HL-60/S4 treated with phorbol 12-myristate 13-acetate at 8.2 ng/mL for 4 days and 3 days (cell line): ENCODE data around the gene TTLL10.
"Not testable (repeated sequence)": the region's sequence is repeated elsewhere in the genome, so short reads cannot be mapped to it uniquely, and the experiment has no call there.

ENCODE experiments used
- in situ Hi-C: fragments of 300-500 bp; cut with MboI; formaldehyde crosslinking; loops from 2 replicates; pipeline ENCODE4 v1.15.0; 2022; ENCODE audit warnings: low sequenced_read_pairs

Gene TTLL10

DNA sequence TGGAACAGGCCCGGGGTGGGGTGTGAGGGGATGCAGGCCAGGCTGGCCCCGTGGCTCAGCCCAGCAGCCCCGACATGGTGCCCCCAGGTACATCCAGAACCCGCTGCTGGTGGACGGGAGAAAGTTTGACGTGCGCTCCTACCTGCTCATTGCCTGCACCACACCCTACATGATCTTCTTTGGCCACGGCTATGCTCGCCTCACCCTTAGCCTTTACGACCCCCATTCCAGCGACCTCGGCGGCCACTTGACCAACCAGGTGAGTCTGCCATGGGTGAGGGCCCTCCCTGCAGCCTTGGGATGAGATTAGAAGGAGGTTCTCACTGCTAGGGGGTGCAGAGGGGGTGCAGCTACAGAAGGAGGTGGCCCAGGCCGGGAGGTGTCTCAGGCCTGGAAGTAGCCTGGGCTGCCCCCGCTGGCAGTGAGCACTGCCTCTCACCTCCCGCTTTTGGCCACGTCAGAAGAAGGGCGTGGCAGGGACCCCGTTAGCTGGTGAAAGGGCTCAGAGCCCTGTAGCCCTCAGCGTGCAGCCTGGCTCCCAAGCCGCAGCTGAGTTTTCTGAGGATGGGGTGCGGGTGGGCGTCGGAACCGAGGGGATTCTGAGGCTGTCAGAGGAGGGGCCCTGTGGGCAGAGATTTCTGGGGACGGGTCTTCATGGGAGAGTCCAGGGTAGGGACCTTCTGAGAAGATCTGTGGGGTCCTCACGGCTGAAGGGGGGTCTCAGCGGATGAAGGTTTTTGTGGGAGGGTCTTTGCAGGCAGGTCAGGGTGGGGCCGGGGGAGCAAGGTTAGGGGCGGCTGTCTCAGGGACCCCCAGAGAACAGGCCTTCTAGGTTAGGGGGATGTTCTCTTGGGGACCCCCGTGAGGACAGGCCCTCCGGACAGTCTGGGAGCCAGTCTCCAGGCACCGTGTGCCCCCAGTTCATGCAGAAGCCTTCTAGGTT is 10.4 kb downstream of the TTLL10 start:
- in situ Hi-C loops, result no loop called here

DNA sequence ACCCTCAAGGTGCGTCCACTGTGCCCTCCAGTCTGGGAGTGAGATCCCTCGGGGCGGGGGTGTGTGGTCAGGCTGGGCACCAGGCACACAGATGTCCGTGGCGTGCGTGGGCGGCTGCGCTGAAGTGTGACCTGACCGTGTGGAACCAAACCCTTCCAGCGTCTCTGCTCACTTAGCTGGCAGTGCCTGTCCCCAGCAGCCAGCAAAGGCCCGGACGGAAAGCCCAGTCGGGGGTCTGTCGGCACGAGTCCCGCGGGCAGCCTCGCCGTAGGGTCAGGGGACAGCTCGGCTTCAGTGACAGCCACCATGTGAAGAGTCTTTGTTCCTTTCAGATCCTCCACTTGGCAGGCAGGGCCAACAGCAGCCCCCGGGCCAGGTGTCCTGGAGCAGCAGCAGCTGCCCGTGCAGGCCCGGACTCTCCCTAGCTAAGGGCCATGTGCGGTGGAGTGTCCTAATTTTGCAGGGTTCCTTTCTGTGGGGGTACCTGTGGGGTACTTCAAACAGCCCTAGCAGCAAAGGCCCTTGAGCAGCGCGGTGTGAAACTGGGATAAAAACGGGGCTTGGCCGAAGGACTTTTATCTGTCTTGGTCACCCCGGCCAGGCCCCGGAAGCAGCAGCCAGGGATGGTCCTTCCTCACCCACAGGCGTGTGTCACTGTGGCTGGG is 11.6 kb downstream of the TTLL10 start:
- in situ Hi-C loops, result no loop called here

DNA sequence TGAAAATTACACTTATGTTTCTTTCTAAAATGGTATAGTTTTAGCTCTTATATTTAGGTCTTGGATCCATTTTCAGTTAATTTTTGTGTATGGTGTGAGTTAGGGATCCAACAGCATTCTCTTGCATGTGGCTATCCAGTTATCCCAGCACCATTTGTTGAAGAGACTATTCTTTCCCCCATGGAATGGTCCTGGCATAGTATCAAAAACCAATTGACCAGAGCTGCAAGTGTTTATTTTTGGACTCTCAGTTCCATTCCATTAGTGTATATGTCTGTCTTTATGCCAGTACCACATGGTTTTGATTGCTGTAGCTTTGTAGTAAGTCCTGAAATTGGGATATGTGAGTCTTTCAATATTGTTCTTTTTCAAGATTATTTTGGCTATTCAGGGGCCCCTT is 14.3 kb downstream of the TTLL10 start:
- in situ Hi-C loops, result no loop called here

DNA sequence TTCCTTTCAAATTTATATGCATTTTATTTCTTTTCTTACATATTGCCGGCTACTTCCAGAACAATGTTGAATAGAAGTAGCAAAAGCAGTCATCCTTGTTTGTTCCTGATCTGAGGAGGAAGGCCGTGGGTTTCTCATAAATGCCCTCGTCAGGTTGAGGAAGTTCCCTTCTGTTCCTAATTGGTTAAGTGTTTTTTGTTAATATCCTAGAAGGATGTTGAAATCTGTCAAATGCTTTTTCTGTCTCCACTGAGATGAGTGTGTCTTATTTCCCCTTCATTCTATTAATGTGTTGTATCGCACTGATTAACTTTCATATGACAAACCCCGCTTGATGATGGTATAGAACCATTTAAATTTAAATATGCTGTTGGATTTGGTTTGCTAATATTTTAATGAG is 15.4 kb downstream of the TTLL10 start:
- in situ Hi-C loops, result no loop called here

DNA sequence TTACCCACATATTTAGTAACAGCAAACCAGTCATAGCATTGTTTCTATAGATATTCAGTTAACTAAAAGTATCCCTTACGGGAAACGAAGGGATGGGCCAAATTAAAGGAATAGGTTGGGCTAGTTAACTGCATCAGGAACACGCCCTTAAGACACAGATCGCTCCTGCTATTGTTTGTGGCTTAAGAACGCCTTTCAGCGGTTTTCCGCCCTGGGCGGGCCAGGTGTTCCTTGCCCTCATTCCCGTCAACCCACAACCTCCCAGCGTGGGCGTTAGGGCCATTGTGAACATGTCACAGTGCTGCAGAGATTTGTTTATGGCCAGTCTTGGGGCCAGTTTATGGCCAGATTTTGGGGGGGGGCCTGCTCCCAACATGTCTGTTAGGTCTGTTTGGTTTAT is 18.1 kb downstream of the TTLL10 start:
- in situ Hi-C loops, result no loop called here

DNA sequence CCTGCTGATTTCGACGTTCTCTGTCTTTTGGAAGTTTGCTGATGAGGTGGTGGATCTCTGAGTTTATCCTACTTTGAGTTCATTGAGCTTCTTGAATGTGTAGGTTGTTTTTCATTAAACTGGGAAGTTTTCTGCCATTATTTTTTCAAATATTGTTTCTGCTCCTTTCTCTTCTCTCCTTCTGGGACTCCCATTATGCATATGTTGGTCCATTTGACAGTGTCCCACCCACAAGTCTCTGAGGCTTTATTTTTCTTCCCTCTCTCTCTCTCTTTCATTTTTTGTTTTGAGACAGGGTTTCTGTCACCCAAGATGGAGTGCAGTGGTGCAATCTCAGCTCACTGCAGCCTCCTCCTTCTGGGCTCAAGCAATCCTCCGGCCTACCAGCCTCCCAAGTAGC is 21.0 kb downstream of the TTLL10 start:
- in situ Hi-C loops, result no loop called here

DNA sequence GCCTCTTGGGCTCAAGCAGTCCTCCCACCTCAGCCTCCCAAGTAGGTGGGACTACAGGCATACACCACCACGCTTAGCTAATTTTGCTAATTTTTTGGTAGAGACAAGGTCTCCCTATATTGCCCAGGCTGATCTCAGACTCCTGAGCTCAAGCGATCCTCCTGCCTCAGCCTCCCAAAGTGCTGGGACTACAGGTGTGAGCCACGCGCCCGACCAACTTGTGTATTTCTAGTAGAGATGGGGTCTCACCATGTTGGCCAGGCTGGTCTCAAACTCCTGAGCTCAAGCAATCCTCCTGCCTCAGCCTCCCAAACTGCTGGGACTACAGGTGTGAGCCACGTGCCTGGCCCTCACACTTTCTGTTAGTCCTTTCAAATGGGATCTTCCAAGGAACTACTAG is 22.0 kb downstream of the TTLL10 start:
- in situ Hi-C loops, result not testable (repeated sequence)

DNA sequence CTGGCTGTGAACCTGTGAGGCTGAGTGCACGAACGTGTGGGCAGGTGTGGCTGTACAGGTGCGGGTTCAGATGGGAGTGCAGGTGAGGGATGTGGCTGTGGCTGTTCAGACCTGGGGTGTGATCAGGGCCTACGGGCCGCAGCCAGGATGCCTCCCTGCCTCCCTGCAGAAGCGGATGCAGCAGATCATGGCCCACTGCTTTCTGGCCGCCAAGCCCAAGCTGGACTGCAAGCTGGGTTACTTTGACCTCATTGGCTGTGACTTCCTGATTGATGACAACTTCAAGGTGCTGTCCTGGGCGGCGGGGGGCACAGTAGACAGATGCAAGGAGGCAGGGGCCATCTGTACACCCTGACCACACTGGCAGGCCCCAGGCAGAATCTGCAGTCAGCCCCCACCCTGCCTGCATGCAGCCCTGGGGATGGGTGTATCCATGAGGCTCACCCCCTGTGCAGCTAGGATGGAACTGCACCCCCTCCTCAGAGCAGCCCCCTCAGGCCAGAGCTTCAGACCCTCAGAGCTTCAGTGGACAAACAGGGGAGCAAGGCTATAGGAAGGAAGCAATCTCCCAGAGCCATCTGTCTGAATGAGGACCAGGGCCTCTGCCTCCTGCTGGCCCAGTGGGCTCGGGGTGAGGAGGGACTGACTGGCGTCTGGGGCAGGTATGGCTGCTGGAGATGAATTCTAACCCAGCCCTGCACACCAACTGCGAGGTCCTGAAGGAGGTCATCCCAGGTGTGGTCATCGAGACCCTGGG is 22.9 kb downstream of the TTLL10 start:
- in situ Hi-C loops, result no loop called here

DNA sequence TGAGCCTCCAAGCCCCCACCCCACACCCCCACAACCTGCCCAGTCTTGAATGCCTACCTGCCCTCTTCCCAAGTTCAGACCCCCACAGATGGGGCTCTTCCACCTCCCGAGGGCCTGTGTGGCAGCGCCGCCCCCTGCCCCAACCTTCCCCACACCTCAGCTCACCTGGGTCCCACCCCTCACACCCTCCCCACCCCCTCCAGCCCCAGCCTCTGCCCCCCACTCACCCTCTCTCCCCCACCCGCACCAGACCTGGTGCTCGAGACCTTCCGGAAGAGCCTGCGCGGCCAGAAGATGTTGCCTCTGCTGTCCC is 23.5 kb downstream of the TTLL10 start:
- in situ Hi-C loops, result no loop called here

DNA sequence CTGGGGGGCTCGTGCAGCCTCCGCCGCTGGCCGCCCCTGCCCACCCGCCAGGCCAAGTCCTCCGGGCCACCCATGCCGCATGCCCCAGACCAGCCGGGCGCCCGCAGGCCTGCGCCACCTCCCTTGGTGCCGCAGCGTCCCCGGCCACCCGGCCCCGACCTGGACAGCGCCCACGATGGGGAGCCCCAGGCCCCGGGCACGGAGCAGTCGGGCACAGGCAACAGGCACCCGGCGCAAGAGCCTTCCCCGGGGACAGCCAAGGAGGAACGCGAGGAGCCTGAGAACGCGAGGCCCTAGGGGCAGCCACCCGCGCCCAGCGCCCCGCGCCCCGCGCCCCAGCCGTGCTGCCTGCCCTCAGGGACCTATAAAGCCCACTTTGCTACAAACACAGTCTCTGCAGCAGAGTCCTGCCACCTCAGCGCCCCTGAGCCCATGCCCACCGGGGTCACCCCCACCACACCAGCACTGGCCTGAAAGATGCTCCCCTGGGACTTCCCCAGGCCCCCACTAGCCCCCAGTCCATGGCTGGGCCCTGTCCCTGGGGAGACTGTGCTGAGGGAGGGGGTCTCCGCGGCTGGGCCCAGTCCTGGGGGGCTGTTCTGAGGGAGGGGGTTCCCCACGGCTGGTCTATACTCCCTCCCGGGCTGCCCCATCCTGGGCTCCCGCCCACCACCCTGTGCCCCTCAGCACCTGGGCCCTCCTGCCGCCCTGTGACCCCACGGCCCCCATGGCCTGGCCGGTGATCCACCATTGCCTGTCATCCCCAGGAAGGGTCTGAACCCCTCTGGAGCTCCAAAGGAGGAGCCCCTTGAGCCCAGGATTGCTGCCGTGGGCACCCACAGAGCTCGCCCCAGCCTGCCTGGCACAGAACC is 24.1 kb downstream of the TTLL10 start:
- in situ Hi-C loops, result no loop called here

DNA sequence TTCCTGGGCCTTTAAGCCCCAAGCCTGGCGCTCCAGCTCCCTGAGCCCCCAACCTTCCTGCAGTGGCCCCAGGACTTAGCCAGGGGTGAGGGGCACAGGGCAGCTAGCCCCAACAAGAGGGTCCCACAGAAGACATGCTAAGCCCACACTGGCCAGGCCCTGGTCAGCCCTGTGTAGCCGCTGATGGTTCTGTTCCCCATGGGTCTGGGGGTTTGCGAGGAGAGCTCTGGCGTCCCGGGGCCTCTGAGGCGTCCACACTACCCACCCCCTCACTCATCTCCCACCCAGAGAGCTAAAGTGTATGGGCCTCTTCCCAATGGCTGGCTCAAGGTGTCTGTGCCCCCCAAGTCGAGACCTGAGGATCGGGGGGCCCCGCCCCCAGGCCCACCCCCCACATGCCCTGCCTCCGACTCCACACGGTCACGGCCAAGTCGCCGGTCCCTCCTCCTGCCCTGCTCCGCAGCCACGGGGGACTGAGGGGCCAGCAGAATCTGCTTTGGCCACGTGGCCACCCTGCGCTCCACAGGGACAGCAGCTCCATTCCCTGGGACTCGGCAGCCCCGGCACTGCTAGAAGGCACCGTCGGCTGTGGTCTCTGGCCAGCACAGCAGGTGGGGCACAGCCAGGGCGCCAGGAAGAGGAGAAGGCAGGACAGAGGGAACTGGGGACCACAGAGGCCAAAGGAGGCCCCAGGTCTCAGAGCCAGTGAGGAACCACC is 24.9 kb downstream of the TTLL10 start:
- in situ Hi-C loops, result no loop called here

DNA sequence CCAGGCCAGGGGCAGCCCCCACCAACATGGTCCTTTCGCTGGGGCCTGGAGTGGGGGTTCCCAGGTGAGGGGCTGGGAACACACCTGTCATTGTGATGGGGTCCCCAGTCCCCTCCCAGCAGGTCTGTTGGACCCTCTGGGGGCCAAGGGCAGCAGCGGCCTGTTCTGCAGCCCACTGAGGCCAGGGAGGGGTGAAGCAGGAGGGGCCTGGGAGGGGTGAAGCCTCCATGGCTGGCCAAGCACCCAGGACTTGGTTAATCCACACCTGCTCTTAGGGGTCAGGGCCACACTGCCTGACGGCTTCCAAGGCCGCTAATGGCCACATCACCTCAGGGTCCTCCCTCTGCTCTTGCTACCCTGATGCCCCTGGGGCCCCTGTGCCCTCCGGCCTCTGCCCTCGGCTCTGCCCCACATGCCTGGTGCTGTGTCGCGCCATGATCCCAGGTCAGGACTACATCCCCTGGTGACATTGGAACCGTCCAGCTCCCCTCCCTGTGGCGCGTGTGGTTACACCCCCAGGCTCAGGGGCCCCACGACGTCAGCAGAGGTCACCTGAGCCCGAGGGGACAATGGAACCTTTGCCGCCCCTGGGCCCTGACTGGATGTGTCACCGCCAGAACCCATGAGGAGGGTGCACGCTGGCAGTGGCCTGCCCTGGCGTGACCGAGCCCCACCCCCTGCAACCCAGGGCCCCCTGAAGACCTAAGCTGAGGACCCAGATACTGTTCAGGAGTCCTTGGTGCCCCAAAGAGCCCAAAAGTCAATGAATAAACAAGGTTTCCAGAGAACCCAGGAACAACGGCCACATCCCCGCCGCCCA is 25.7 kb downstream of the TTLL10 start:
- in situ Hi-C loops, result no loop called here

DNA sequence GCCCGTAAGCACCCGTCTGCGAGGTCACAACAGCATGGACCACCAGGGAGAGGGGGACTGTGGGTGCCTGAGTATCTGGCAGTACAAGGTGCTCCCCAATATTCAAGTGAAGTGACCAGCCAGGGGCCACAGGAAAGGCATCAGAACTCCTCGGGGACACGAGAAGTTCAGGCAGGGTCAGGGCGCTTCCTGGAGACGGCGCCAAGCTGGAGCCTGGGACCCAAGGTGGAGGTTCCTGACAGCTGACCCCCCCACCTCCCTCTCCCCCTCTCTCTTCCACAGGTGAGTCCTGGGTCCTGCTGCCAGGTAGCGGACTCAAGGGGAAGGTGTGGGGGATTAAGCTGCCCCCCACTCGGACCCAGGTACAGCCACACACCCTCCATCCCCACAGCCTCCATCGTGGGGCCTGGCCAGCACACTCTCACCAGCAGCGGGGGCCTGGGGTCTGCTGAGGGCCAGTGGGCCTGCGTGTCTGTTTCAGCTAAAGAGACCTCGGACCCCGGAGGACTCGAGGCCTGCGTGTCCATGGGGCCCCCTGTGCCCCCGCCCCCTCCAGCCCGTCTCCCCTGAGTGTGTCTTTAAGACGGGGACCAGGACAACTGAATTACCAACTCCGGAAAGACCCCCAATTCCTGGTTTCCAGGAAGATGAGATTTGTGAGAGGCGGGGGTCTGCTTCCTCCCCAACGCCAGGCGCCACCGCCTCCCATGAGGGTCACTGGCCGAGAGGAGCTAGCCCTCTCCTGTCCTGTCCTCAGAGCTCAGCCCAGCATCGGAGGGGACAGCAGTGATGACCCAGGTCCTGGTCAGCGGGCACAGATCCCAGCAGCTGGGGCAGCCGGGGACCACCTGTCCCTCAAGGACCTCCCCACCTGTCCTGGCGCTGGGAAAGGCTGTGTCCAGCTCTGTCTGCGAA is 26.5 kb downstream of the TTLL10 start:
- in situ Hi-C loops, result no loop called here

DNA sequence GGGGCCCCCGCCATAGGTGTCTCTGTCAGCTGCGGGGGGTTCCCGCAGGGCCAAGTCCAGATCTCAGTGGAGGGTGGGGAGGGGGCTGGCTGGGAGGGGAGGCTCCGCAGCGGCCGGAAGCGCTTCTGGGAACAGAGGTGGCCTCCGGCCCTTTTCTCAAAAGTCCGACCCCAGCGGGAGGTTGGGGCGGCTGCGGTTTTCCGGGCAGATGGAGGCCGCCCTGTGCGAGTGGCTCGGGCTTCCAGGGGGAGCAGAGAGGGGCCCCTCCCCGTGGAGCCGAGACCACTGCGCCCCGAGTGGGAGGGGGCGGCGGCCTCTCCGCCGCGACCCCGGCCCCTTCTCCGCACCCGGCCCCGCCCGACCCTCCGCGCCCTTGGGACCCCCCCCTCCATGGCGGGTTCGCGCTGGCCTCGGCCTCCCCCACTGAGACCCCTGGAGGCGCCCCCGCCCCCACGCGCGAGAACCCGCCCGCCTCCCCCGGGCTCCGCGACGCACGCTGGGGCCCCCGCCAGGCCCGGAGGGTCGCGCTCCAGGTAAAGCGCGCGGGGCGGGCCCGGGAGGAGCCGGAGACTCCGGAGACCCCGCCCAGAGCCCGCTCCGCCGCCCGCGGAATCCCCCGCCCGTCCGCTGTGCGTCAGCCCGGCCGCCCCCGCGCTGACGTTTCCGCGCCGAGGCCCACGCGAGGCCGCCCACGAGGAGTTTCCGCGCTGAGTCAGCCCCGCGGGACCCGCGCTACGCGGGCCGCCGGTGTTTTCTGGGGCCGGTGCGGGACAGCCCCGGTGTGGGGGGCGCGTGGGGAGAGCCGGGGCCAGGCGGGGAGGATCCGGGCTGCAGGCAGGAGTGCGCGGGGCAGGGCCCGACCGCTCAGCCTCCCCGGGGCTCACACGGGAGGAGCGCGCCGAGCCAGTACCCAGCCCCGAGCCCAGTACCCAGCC is 27.5 kb downstream of the TTLL10 start:
- in situ Hi-C loops, result no loop called here

DNA sequence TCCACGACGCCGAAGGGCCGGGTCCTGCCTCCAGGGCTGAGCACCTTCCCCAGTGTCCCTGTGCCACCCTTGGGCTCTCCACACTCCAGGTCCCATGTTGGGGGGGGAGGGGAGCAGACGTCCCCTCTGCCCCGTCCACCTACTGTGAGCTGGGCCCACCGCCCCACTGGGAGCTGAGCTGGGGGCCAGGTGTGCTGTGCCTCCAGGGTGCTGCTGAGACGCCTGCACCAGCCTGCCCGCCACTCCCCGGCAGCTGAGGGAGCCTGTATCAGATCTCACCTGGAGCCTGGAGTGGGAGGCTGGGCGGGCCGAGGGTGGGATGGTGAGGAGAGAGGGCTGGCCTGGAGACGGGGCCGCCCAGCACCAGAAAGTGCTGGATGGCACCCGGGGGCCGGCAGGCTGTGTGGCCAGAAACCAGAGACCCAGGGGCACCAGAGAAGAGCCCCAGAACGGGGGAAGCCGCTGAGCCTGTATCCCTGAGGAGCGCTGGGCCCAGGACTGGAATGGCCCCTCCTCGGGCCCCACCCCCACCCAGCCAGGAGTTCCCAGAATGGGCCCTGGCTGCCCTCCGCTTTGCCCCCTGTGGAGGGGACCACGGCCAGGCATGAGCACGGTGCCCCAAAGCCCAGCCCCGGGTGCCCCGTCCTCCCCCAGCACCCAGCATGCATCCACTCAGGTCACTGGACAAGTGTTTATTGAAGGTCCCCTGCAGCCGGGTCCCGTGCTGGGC is 29.3 kb downstream of the TTLL10 start:
- in situ Hi-C loops, result no loop called here

DNA sequence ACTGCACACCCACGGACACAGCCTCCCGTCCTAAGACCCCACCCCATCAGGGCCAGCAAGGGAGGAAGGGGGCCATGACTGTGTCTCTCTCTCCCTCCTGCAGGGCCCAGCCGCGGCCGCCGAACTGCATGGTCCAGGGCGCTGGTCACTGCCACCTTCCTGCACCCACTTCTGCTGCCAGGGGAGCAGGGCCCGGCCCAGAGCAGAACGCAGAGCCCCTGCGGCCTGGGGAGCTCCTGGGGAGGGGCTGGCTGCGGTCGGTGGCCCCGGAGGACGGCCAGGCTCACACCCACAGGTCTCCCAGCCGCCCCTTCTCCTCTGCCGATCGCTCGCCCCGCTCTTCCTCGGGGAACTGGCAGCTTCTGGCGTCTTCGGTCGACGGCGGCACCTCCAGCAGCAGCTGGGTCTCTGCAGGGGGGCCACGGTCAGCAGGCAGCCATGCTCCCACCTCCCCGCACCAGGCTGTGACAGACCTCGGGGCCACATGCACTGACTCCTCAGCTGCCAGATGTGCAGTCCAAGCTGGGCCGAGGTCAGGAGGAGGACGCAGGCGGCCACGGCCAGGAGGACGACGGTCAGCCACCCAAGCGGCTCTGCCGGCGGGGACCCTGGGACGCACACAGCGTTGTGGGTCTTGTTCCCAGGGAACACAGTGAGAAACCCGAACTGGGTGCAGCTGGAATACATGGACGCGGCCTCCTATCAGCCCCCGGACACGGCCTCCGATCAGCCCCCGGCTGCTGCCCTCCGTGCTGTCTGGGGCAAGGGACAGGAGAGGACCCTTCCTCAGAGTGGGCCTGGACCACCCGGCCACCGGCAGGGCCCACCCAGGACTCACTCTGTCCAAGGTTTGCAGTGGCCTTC is 30.1 kb downstream of the TTLL10 start:
- in situ Hi-C loops, result no loop called here
